Nephron progenitor cell (in vitro differentiated cells): ENCODE data around the gene LPCAT2.

Source experiments
- DNase-seq: peaks from one replicate; pipeline ENCODE4 v3.0.0; 2021
- H3K27ac Mint-ChIP-seq: 2 replicates; pipeline ENCODE4 v1.8.0; 2021; ENCODE audit warnings: mild to moderate bottlenecking, moderate library complexity, mixed read lengths
- H3K27me3 Mint-ChIP-seq: 2 replicates; pipeline ENCODE4 v1.8.0; 2021; ENCODE audit warnings: mild to moderate bottlenecking, low read depth, mixed read lengths; ENCODE audit not compliant: poor library complexity
- H3K36me3 Mint-ChIP-seq: 2 replicates; pipeline ENCODE4 v1.8.0; 2021; ENCODE audit warnings: low read depth, mixed read lengths
- H3K4me1 Mint-ChIP-seq: 2 replicates; pipeline ENCODE4 v1.8.0; 2021; ENCODE audit warnings: mixed read lengths
- H3K4me3 Mint-ChIP-seq: 2 replicates; pipeline ENCODE4 v1.8.0; 2021; ENCODE audit warnings: mild to moderate bottlenecking, moderate library complexity, mixed read lengths
- H3K9me3 Mint-ChIP-seq: 2 replicates; pipeline ENCODE4 v1.8.0; 2021; ENCODE audit warnings: mild to moderate bottlenecking, moderate library complexity, mixed read lengths
- CTCF ChIP-seq: fragments of 200-600 bp; sonication (generic); IDR thresholded peaks from 2 replicates; pipeline ENCODE4 v1.5.0; 2021; ENCODE audit warnings: antibody characterized with exemption

LPCAT2 gene

GRCh38 chr16:55576384-55576783, 67.5 kb downstream of the LPCAT2 start:
- no peak for DNase-seq
- Mint-ChIP-seq H3K4me1 (no peaks in the 10 kb centered on the region), H3K27ac (no peak overlapping the region)

GRCh38 chr16:55577887-55578286, 69.0 kb downstream of the LPCAT2 start:
- no peaks in the 10 kb centered on the region for H3K4me1 Mint-ChIP-seq
- no peaks in the 10 kb centered on the region for H3K27me3 Mint-ChIP-seq
- H3K9me3 Mint-ChIP-seq: no peaks in the 10 kb centered on the region
- H3K27ac Mint-ChIP-seq: no peak overlapping the region
- no peak for TF ChIP-seq CTCF
- no peak for DNase-seq
- H3K36me3 Mint-ChIP-seq: no peaks in the 10 kb centered on the region
- H3K4me3 Mint-ChIP-seq: no peak overlapping the region

More at GRCh38 chr16:55576384-55576783, 67.5 kb downstream of the LPCAT2 start:
- Mint-ChIP-seq H3K36me3 (no peaks in the 10 kb centered on the region), H3K9me3 (no peaks in the 10 kb centered on the region), H3K4me3 (no peak overlapping the region), H3K27me3 (no peaks in the 10 kb centered on the region)
- no peak for TF ChIP-seq CTCF

DNA sequence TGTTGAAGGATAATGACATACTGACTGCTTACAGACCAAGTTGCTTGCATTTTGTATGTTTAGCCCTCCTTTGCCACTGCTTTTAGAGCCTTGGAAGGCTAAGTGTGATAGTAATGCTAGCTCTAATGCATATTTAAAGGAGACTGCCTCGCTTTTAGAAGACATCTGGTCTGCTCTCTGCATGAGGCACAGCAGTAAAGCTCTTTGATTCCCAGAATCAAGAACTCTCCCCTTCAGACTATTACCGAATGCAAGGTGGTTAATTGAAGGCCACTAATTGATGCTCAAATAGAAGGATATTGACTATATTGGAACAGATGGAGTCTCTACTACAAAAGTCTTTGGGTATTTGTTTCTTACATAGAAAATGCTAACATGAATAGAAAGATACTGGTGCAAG, 76.8 kb downstream of the LPCAT2 start:
- no peak overlapping the region for H3K4me3 Mint-ChIP-seq
- H3K27me3 Mint-ChIP-seq: no peaks in the 10 kb centered on the region
- H3K27ac Mint-ChIP-seq: no peak overlapping the region
- H3K36me3 Mint-ChIP-seq: no peaks in the 10 kb centered on the region
- DNase-seq: no peak
- H3K9me3 Mint-ChIP-seq: no peaks in the 10 kb centered on the region
- TF ChIP-seq CTCF: no peak
- H3K4me1 Mint-ChIP-seq: no peaks in the 10 kb centered on the region

DNA sequence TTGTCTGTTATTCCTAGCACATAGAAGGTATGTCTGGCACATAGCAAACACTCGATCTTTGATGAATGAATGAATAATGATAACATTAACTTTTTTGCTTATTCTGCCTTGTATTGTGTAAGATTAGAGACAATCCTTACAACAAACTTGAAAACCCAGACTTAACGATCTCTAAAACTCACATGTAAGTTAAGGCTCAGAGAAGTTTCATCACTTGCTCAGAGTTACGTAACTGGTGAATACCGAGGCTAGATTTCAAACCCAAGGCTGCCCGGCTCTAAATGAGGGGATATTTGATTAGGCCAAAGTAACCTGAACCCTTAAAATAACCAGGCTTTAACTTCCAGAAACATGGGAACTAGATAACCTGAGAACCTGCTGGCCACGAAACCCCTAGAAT, 79.9 kb downstream of the LPCAT2 start:
- H3K4me3 Mint-ChIP-seq: no peak overlapping the region
- H3K4me1 Mint-ChIP-seq: no peaks in the 10 kb centered on the region
- H3K9me3 Mint-ChIP-seq: no peaks in the 10 kb centered on the region
- no peaks in the 10 kb centered on the region for H3K27me3 Mint-ChIP-seq
- no peak for TF ChIP-seq CTCF
- no peak for DNase-seq
- no peaks in the 10 kb centered on the region for H3K36me3 Mint-ChIP-seq
- no peak overlapping the region for H3K27ac Mint-ChIP-seq

DNA sequence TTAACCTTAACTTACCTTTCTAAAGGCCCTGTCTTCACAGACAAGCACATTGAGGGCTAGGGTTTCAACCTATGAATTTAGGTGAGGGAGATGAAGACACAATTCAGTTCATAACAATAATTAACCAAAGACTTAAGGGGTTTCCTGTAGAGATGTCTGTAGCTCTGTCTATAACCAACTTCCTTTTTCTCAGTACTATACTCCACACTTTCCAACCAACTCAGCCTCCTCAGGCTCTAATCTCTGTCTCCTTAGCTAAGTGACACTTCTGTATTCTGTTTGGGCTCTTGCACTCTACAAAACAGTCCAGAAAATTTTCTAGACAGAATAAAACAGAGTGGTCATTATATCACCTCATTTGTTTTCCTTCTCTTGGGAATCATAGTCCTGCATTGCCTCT, 83.4 kb downstream of the LPCAT2 start:
- DNase-seq: no peak
- Mint-ChIP-seq H3K36me3 (no peaks in the 10 kb centered on the region), H3K4me1 (no peaks in the 10 kb centered on the region), H3K27ac (no peak overlapping the region), H3K4me3 (no peak overlapping the region), H3K9me3 (peaks cover 8% of the 10 kb centered on the region), H3K27me3 (no peaks in the 10 kb centered on the region)
- no peak for TF ChIP-seq CTCF

GRCh38 chr16:55597928-55598327, 89.1 kb downstream of the LPCAT2 start:
- DNase-seq: no peak
- Mint-ChIP-seq H3K27ac (no peak overlapping the region), H3K27me3 (no peaks in the 10 kb centered on the region), H3K9me3 (peaks cover 36% of the 10 kb centered on the region), H3K4me1 (peaks cover 6% of the 10 kb centered on the region), H3K36me3 (no peaks in the 10 kb centered on the region), H3K4me3 (no peak overlapping the region)
- no peak for TF ChIP-seq CTCF
